Activated T-helper 17 cell treated with anti-CD3 and anti-CD28 coated beads, Interleukin-2, amount 50 U/mL, for 72 hours (primary cell): ENCODE data around the gene ADCY3. TPM values are rescaled to one million over a fixed set of nuclear protein-coding genes. Genes with fewer than 3 reads are reported as not detected.
"Not testable (repeated sequence)": the region's sequence is repeated elsewhere in the genome, so short reads cannot be mapped to it uniquely, and the experiment has no call there.

Source experiments
- ATAC-seq: fragments of 150-1000 bp; cut with Tn5 transposase; replicated peaks from 2 replicates; pipeline ENCODE4 v1.10.0; 2021; ENCODE audit warnings: mild to moderate bottlenecking, moderate library complexity
- H3K27ac Mint-ChIP-seq: one replicate; pipeline ENCODE4 v1.8.0; 2022; ENCODE audit warnings: mixed read lengths
- H3K27me3 Mint-ChIP-seq: one replicate; pipeline ENCODE4 v1.8.0; 2022; ENCODE audit warnings: mixed read lengths
- H3K36me3 Mint-ChIP-seq: one replicate; pipeline ENCODE4 v1.8.0; 2022; ENCODE audit warnings: low read depth, mild to moderate bottlenecking, mixed read lengths
- H3K4me1 Mint-ChIP-seq: one replicate; pipeline ENCODE4 v1.8.0; 2022; ENCODE audit warnings: mixed read lengths
- H3K4me3 Mint-ChIP-seq: one replicate; pipeline ENCODE4 v1.8.0; 2022; ENCODE audit warnings: mild to moderate bottlenecking, mixed read lengths
- H3K9me3 Mint-ChIP-seq: one replicate; pipeline ENCODE4 v1.8.0; 2022; ENCODE audit warnings: mixed read lengths
- total RNA-seq, 2 donors: library from RNA; stranded (reverse); gene quantifications; one replicate each; pipeline ENCODE4 v1.2.3, GENCODE V29; 2022

Gene ADCY3
- total RNA-seq, 2 donors from 2014 or later = 43.8 to 102 TPM

GRCh38 chr2:24809316-24810007 lies 110.6 kb downstream of the ADCY3 start:
- Mint-ChIP-seq H3K27me3 (no peaks in the 10 kb centered on the region), H3K9me3 (no peaks in the 10 kb centered on the region), H3K36me3 (peaks cover 69% of the 10 kb centered on the region), H3K27ac (peak overlapping the region; percentile 66), H3K4me3 (peak overlapping the region; percentile 59), H3K4me1 (peaks cover 19% of the 10 kb centered on the region)
- no peak for ATAC-seq

GRCh38 chr2:24806661-24807036 lies 113.4 kb downstream of the ADCY3 start:
- Mint-ChIP-seq H3K4me3 (no peak overlapping the region), H3K9me3 (no peaks in the 10 kb centered on the region), H3K27me3 (no peaks in the 10 kb centered on the region), H3K27ac (peak overlapping the region; percentile 16), H3K36me3 (peaks cover 72% of the 10 kb centered on the region), H3K4me1 (peaks cover 28% of the 10 kb centered on the region)
- ATAC-seq = no peak

- not testable (repeated sequence) for H3K9me3 Mint-ChIP-seq, ATAC-seq, H3K4me3 Mint-ChIP-seq, H3K27me3 Mint-ChIP-seq
- H3K36me3 Mint-ChIP-seq = peaks cover 77% of the 10 kb centered on the region
- peak overlapping the region; percentile 16 for H3K27ac Mint-ChIP-seq
- peaks cover 28% of the 10 kb centered on the region for H3K4me1 Mint-ChIP-seq
Observed at GRCh38 chr2:24805811-24806660, 114.0 kb downstream of the ADCY3 start.

- not testable (repeated sequence) for H3K27ac Mint-ChIP-seq, ATAC-seq, H3K9me3 Mint-ChIP-seq, H3K4me3 Mint-ChIP-seq, H3K27me3 Mint-ChIP-seq
- H3K36me3 Mint-ChIP-seq = peaks cover 84% of the 10 kb centered on the region
- H3K4me1 Mint-ChIP-seq = peaks cover 27% of the 10 kb centered on the region
Observed at GRCh38 chr2:24800487-24800886, 119.5 kb downstream of the ADCY3 start.

- Mint-ChIP-seq H3K27ac (no peak overlapping the region), H3K36me3 (peaks cover 82% of the 10 kb centered on the region), H3K9me3 (no peaks in the 10 kb centered on the region), H3K27me3 (no peaks in the 10 kb centered on the region), H3K4me3 (no peak overlapping the region), H3K4me1 (peaks cover 18% of the 10 kb centered on the region)
- no peak for ATAC-seq
Observed at GRCh38 chr2:24797644-24798043, 122.4 kb downstream of the ADCY3 start.

GRCh38 chr2:24793761-24794435 lies 126.1 kb downstream of the ADCY3 start:
- Mint-ChIP-seq H3K9me3 (no peaks in the 10 kb centered on the region), H3K27ac (peak overlapping the region; percentile 99), H3K36me3 (peaks cover 58% of the 10 kb centered on the region), H3K4me1 (peaks cover 18% of the 10 kb centered on the region), H3K27me3 (no peaks in the 10 kb centered on the region), H3K4me3 (peak overlapping the region; percentile 96)
- no peak for ATAC-seq

GRCh38 chr2:24792874-24793760 lies 126.9 kb downstream of the ADCY3 start, which contains the start of the genes CENPO and PTRHD1:
Gene CENPO (plus strand): TSS chr2:24793425. CDS start chr2:24793920, 495 bp downstream.
Gene PTRHD1 (minus strand): TSS chr2:24793391. CDS start chr2:24793377, 14 bp downstream.
- H3K4me1 Mint-ChIP-seq = peaks cover 17% of the 10 kb centered on the region
- H3K27ac Mint-ChIP-seq = peak within 1 kb of the TSS; percentile 99
- no peaks in the 10 kb centered on the region for H3K9me3 Mint-ChIP-seq
- H3K36me3 Mint-ChIP-seq = peaks cover 53% of the 10 kb centered on the region
- H3K27me3 Mint-ChIP-seq = no peaks in the 10 kb centered on the region
- ATAC-seq = peak; percentile 98
- peak within 1 kb of the TSS; percentile 96 for H3K4me3 Mint-ChIP-seq

- Mint-ChIP-seq H3K4me3 (peak overlapping the region; percentile 96), H3K36me3 (peaks cover 47% of the 10 kb centered on the region), H3K27ac (peak overlapping the region; percentile 99), H3K9me3 (no peaks in the 10 kb centered on the region), H3K4me1 (peaks cover 11% of the 10 kb centered on the region), H3K27me3 (no peaks in the 10 kb centered on the region)
- no peak for ATAC-seq
Observed at GRCh38 chr2:24792542-24792873, 127.5 kb downstream of the ADCY3 start.

GRCh38 chr2:24791452-24791851 lies 128.6 kb downstream of the ADCY3 start:
- no peaks in the 10 kb centered on the region for H3K27me3 Mint-ChIP-seq

GRCh38 chr2:24788816-24789215 lies 131.2 kb downstream of the ADCY3 start:
- Mint-ChIP-seq H3K36me3 (peaks cover 22% of the 10 kb centered on the region), H3K4me3 (no peak overlapping the region), H3K27ac (no peak overlapping the region), H3K9me3 (no peaks in the 10 kb centered on the region), H3K4me1 (no peaks in the 10 kb centered on the region), H3K27me3 (no peaks in the 10 kb centered on the region)
- ATAC-seq = no peak

More at GRCh38 chr2:24791452-24791851, 128.6 kb downstream of the ADCY3 start:
- ATAC-seq = no peak
- Mint-ChIP-seq H3K9me3 (no peaks in the 10 kb centered on the region), H3K4me3 (no peak overlapping the region), H3K36me3 (peaks cover 39% of the 10 kb centered on the region), H3K4me1 (peaks cover under 1% of the 10 kb centered on the region), H3K27ac (no peak overlapping the region)

- Mint-ChIP-seq H3K9me3 (no peaks in the 10 kb centered on the region), H3K4me1 (no peaks in the 10 kb centered on the region), H3K27ac (no peak overlapping the region), H3K27me3 (no peaks in the 10 kb centered on the region), H3K36me3 (peaks cover 11% of the 10 kb centered on the region), H3K4me3 (no peak overlapping the region)
- ATAC-seq = no peak
Observed at GRCh38 chr2:24787532-24787931, 132.5 kb downstream of the ADCY3 start.

GRCh38 chr2:24785671-24786321 lies 134.2 kb downstream of the ADCY3 start:
- Mint-ChIP-seq H3K36me3 (peaks cover 11% of the 10 kb centered on the region), H3K27me3 (peaks cover 2% of the 10 kb centered on the region), H3K4me3 (no peak overlapping the region), H3K27ac (no peak overlapping the region), H3K9me3 (peaks cover under 1% of the 10 kb centered on the region), H3K4me1 (no peaks in the 10 kb centered on the region)
- no peak for ATAC-seq

- H3K27ac Mint-ChIP-seq = no peak overlapping the region
- ATAC-seq = no peak
- peaks cover 4% of the 10 kb centered on the region for H3K27me3 Mint-ChIP-seq
- no peaks in the 10 kb centered on the region for H3K4me1 Mint-ChIP-seq
- peaks cover 5% of the 10 kb centered on the region for H3K9me3 Mint-ChIP-seq
- no peak overlapping the region for H3K4me3 Mint-ChIP-seq
- H3K36me3 Mint-ChIP-seq = peaks cover under 1% of the 10 kb centered on the region
Observed at GRCh38 chr2:24783641-24784040, 136.4 kb downstream of the ADCY3 start.
